ENCODE results near the gene ABCA13. TPM values are rescaled to one million over a fixed set of nuclear protein-coding genes. Genes with fewer than 3 reads are reported as not detected.

The ABCA13 gene
- total RNA-seq, 1 donor from 2014 or later: 7.6 TPM

GRCh38 chr7:48443051-48443450 is 271.8 kb downstream of the ABCA13 start:
- intact Hi-C loops (cut with DNase I): no loop called here
- ATAC-seq (no peak), DNase-seq (ENCODE audit: low spot score) (no peak)

- intact Hi-C loops (cut with DNase I): no loop called here
- no peak for ATAC-seq
Observed at GRCh38 chr7:48446721-48447120, 275.5 kb downstream of the ABCA13 start.

GRCh38 chr7:48452218-48452617 is 281.0 kb downstream of the ABCA13 start:
- intact Hi-C loops (cut with DNase I): no loop called here
- DNase-seq (ENCODE audit: low spot score): no peak

More at GRCh38 chr7:48446721-48447120, 275.5 kb downstream of the ABCA13 start:
- DNase-seq (ENCODE audit: low spot score): no peak

GRCh38 chr7:48454750-48455192 is 283.5 kb downstream of the ABCA13 start:
- ATAC-seq (no peak), DNase-seq (ENCODE audit: low spot score) (no peak)
- intact Hi-C loops (cut with DNase I): no loop called here

More at GRCh38 chr7:48452218-48452617, 281.0 kb downstream of the ABCA13 start:
- ATAC-seq: no peak

GRCh38 chr7:48455363-48455762 is 284.1 kb downstream of the ABCA13 start:
- no peak for DNase-seq (ENCODE audit: low spot score)
- intact Hi-C loops (cut with DNase I): no loop called here
- no peak for ATAC-seq

- ATAC-seq: no peak
- intact Hi-C loops (cut with DNase I): no loop called here
- DNase-seq (ENCODE audit: low spot score): no peak
Observed at GRCh38 chr7:48458701-48459524, 287.7 kb downstream of the ABCA13 start.

- no peak for ATAC-seq
- intact Hi-C loops (cut with DNase I): no loop called here
- no peak for DNase-seq (ENCODE audit: low spot score)
Observed at GRCh38 chr7:48466713-48467112, 295.5 kb downstream of the ABCA13 start.

- intact Hi-C loops (cut with DNase I): no loop called here
- DNase-seq (ENCODE audit: low spot score): no peak
- peak; percentile 86 for ATAC-seq
Observed at GRCh38 chr7:48471196-48471595, 299.9 kb downstream of the ABCA13 start.

GRCh38 chr7:48472640-48473039 is 301.4 kb downstream of the ABCA13 start:
- DNase-seq (ENCODE audit: low spot score) (no peak), ATAC-seq (no peak)
- intact Hi-C loops (cut with DNase I): no loop called here

GRCh38 chr7:48473205-48473865 is 302.1 kb downstream of the ABCA13 start:
- no peak for DNase-seq (ENCODE audit: low spot score)
- intact Hi-C loops (cut with DNase I): no loop called here
- no peak for ATAC-seq

- ATAC-seq (no peak), DNase-seq (ENCODE audit: low spot score) (no peak)
- intact Hi-C loops (cut with DNase I): no loop called here
Observed at GRCh38 chr7:48481235-48481634, 310.0 kb downstream of the ABCA13 start.

- ATAC-seq (no peak), DNase-seq (ENCODE audit: low spot score) (no peak)
- intact Hi-C loops (cut with DNase I): no loop called here
Observed at GRCh38 chr7:48497521-48497920, 326.3 kb downstream of the ABCA13 start.

- no peak for ATAC-seq
- DNase-seq (ENCODE audit: low spot score): no peak
- intact Hi-C loops (cut with DNase I): no loop called here
Observed at GRCh38 chr7:48502021-48502420, 330.8 kb downstream of the ABCA13 start.

- intact Hi-C loops (cut with DNase I): no loop called here
- DNase-seq (ENCODE audit: low spot score): no peak
- ATAC-seq: no peak
Observed at GRCh38 chr7:48505051-48505450, 333.8 kb downstream of the ABCA13 start.

GRCh38 chr7:48505466-48505865 is 334.2 kb downstream of the ABCA13 start:
- intact Hi-C loops (cut with DNase I): no loop called here
- ATAC-seq: no peak

GRCh38 chr7:48506569-48506968 is 335.3 kb downstream of the ABCA13 start:
- no peak for ATAC-seq
- no peak for DNase-seq (ENCODE audit: low spot score)
- intact Hi-C loops (cut with DNase I): no loop called here

More at GRCh38 chr7:48505466-48505865, 334.2 kb downstream of the ABCA13 start:
- no peak for DNase-seq (ENCODE audit: low spot score)

GRCh38 chr7:48511080-48511479 is 339.8 kb downstream of the ABCA13 start:
- ATAC-seq (no peak), DNase-seq (ENCODE audit: low spot score) (no peak)
- intact Hi-C loops (cut with DNase I): no loop called here

GRCh38 chr7:48512892-48513291 is 341.6 kb downstream of the ABCA13 start:
- DNase-seq (ENCODE audit: low spot score) (no peak), ATAC-seq (no peak)
- intact Hi-C loops (cut with DNase I): no loop called here

- no peak for DNase-seq (ENCODE audit: low spot score)
- intact Hi-C loops (cut with DNase I): no loop called here
- ATAC-seq: no peak
Observed at GRCh38 chr7:48515171-48515570, 343.9 kb downstream of the ABCA13 start.

GRCh38 chr7:48518092-48518491 is 346.8 kb downstream of the ABCA13 start:
- intact Hi-C loops (cut with DNase I): no loop called here
- DNase-seq (ENCODE audit: low spot score): no peak
- no peak for ATAC-seq
